Stimulated activated naive CD4-positive, alpha-beta T cell treated with Interleukin-2 at 50 U/mL for 16 hours (primary cell): ENCODE data around the gene DBP.
"Not testable (repeated sequence)": the region's sequence is repeated elsewhere in the genome, so short reads cannot be mapped to it uniquely, and the experiment has no call there.

Experiments used
- DNase-seq: peaks from one replicate; lab custom pipeline; 2025; lab: John Stamatoyannopoulos, UW

DBP gene

DNA sequence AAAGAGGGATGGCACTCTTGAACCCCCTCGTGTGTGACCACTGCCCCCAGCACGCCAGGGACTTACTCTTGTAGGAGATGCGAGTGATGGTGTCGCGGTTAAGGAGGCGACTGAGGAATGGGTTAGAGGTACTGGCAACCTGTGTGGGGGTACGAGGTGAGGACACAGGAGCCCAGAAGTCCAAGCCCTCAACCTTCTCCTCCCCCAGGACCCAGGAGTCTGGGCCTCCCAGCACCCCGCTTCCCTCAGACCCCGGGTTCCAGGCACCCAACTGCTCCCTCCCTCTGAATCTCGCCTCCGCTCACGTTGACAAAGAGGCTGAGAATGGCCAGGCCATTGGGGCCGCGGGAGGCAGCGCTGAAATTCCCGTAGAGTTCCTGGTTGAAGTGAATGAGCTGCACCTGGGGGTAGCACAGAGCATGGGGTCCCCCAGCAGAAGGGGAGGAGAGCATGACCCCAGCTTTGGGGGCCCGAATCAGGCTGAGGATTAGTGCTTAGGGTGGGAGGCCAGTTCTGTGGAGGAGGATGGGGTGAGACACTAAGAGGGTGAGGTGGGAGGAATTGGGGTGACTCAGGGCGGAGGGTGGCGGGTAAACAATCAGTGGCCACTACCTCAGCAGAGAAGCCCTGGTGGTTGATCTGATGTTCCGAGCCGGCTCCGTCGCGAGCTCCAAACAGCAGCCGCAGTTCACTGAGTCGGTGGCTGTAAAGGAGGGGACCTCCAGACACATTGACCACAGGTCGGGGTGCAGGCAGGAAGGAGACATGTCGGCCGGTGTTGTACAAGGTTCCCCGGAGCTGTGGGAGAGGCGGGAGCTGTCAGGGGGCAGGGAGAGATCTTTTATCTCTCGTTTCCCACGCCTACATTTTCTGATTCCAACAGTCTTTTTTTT lies 2.5 kb upstream of the DBP start:
- no peak for DNase-seq

- no peak for DNase-seq
Measured at GRCh38 chr19:48638831-48639381, 1.7 kb upstream of the DBP start.

DNA sequence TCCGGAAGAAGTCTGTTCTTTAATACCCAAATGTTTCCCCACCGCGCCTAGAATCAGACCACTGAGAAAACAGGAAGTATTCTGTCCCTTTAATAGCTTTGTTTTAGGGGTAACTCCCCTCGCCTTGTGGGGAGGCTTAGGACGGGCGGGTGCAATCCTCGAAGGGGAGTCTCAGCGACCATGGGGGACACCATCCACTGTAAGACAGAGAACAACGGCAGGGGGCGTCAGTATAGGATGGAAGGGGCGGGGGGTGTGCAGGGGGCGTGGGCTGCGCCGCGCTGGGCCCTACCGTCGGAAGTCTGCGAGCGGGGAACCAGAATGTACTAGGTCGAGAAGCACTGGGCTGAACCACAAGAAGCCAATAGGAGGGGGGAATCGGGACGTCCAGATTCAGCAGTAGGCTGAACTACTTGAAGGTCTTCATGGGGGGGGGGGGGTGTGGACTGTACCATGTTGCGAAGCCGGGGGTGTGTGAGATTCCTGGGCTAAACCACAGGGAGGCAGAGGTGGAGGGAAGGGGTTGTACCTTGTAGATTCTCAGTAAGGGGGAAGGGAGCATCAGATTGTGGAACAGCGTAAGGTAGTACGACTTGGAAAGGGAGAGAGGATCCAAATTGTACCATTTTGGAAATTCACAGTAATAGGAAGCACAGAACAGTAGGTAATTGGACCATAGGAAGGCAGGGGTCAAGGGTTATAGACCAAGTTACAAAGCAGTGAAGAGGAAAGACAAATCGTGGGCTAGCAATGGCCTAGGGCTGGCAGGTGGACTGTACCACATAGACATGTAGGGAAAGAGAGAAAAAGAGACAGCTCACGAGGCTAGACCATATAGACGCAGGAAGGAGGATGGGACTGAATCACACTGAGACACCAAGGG lies 1.0 kb upstream of the DBP start:
- peak; percentile 81 for DNase-seq

GRCh38 chr19:48637449-48637947 lies 319 bp upstream of the DBP start:
- peak; percentile 99 for DNase-seq

DNA sequence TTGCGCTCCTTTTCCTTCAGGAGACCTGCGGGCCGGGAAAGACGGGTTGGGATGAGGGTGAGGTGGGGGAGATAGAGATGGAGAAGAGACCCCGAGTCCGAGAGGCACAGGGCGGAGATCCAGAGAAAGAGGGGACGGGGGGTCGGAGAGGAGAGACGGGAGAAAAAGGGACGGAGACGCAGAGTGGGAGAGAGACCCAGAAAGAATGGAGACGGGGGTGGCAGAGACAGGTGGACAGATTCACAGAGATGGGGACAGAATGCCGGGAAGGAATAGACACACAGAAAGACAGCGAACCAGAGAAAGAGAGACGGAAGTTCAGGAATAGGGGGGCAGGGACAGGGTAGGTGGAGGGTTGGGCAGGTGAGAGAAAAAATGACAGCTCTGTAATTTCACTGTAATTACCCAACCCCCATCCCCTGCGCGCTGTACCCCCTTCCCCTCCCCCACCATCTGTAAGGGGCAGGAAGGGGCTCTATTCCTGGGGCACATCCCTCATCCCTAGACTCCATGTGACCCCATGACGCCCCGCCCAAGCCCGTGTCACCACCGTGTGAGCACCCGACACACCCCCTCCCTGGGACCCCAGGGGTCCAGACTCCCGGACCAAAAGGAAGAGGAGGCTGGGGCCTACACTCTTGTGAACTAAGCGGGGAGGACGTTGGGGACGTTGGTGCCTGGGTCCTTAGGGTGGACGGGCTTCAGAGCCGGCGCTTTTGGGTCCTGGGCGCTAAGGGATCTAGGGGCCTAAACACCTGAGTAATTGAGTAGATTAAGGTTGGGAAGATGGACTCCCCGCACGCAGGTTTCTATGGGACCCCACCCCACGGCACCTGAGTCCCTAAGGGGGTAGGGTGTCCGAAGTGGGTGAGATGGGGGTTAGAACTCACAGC lies 967 bp downstream of the DBP start:
- no peak for DNase-seq

DNA sequence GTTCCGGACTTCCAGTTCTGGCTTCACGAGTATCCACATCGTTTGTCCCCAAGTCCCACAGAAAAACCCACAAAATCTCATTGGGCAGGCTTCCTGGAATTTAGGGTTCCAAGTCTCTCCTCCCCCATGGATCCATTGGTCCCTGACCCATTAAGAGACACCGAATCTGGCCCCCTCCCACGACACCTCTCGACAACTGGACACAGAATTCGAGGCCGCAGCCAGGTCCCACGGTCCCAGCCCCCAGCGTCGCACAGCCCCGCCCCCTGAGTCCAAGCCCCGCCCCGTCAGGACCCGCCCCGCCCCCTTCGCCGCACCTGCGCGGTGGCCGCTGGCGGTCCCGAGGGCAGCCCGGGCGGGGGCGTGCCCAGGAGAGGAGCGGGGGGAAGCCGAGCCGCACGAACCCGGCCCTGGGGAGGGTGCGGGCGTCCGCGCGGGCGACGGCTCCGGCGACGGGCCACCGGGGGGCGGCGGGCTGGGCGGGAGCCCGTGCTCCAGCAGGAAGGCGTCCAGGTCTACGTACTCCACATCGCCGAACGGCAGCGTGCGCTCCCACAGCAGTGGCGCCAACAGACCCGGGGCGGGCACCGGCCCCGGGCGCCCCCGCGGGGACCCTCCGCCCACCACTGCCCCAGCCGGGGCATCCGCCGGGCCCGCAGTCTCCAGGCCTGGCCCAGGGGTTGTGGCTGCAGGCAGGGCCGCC lies 1.8 kb downstream of the DBP start:
- peak; percentile 66 for DNase-seq

- peak; percentile 90 for DNase-seq
Measured at GRCh38 chr19:48634424-48635262, 2.5 kb downstream of the DBP start.

DNA sequence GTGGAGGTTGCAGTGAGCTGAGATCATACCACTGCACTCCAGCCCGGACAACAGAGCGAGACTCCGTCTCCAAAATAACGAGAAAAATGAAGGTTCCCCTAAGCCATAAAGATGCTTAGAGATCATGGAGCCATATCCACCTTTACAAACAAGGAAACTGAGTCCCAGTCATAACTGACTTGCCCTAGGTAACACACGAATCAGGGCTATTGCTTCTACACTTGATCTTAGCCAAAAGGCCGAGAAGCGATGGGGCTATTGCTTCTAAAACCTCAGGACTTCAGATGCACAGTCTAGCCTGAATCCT lies 3.2 kb downstream of the DBP start:
- DNase-seq = no peak

DNA sequence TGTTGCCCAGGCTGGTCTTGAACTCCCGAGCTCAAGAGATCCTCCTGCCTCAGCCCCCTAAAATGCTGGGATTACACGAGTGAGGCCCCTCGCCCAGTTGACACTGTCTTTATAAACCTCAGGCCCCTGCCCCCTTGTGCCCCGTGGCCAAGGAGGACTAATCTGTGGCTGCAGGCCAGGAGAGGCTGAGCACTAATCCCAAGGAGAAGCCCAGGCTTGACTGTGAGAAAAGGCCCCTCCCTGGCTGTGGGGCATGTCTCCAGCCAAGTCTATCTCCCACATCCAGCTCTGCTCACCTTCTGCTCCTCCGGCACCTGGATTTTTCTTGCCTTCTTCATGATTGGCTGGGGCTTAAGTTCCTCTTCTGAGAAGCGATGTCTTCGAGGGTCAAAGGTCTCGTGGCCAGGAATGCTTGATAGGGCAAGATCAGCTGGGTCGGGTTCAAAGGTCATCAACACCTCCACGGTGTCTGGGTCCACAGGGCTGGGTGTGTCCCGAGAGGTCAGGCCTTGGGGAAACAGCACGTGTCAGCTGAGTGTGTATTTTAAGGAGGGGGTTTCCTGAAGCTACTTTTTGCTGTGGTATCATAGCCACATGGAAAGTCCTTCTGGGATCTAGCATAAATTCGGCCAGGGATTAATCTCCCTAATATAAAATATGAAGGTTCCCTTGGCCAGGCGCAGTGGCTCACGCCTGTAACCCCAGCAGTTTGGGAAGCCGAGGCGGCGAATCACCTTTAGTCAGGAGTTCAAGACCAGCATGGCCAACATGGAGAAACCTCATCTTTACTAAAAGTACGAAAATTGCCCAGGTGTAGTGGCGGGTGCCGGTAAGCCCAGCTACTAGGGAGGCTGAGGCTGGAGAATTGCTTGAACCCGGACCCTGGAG lies 3.8 kb downstream of the DBP start:
- DNase-seq = no peak

DNA sequence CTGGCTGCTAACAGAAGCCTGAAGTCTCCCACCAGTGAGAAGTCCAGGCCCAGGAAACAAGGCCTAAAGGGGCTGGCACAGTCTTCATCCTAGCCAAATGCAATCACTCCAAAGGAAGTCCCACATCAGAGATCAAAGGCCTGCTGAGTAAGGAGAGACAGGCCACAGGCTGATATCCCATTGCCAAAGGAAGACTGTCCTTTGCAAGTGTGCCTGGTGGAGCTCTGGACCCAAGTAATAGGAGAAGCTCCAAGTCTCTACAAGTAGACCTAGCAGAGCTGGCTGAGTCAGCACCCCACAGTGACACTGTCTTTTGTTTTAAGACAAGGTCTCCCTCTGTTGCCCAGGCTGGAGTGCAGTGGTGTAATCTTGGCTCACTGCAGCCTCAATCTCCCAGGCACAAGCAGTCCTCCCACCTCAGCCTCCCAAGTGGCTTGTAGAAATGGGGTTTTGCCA lies 4.5 kb downstream of the DBP start:
- no peak for DNase-seq

GRCh38 chr19:48632286-48632685 lies 4.9 kb downstream of the DBP start:
- DNase-seq = not testable (repeated sequence)

- no peak for DNase-seq
Measured at GRCh38 chr19:48631225-48631624, 6.0 kb downstream of the DBP start.

DNA sequence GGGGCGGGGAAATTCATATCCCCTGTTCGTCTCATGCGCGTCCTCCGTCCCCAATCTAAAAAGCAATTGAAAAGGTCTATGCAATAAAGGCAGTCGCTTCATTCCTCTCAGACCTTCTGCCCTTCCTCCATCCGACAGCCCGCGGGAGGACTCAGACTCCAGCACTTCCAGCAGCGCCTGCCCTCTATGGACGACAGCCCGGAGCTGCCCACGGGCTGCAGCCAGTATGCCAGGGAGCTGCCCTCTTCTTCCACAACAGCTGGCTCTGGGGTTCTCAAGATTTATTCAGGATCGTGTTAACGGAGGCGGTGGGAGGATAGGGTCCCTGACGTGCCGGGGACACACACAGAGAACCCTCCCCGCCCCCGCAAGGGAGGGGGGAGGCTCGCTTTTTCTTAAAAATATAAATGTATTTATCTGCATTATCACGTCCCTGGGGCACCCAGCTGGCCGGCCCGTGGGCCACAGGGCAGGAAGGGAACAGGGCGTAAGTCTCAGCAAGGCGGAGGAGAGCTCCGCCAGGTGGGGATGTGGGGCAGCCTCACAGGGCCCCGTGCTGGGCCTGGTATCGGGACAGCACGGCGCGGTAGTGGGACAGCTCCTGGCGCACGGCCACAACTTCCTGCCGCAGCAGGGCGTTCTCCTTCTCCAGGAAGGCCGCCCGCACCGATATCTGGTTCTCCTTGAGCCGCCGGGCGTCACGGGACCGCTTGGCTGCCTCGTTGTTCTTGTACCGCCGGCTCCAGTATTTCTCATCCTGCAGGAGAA lies 6.7 kb downstream of the DBP start:
- no peak for DNase-seq

GRCh38 chr19:48629599-48630295 lies 7.4 kb downstream of the DBP start:
- no peak for DNase-seq

DNA sequence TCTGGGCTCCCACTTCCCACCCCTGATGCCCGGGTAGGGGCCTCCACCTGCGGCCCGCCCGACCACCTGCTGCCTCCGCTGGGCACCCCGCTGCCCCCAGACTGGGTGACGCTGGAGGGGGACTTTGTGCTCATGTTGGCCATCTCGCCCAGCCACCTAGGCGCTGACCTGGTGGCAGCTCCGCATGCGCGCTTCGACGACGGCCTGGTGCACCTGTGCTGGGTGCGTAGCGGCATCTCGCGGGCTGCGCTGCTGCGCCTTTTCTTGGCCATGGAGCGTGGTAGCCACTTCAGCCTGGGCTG lies 7.9 kb downstream of the DBP start:
- no peak for DNase-seq

- DNase-seq = no peak
Measured at GRCh38 chr19:48628486-48629296, 8.5 kb downstream of the DBP start.

GRCh38 chr19:48627865-48628314 lies 9.3 kb downstream of the DBP start:
- DNase-seq = no peak
